ENCODE measurements around the gene ZDHHC6.
"Not testable (repeated sequence)": the region's sequence is repeated elsewhere in the genome, so short reads cannot be mapped to it uniquely, and the experiment has no call there.

Gene ZDHHC6, protein sequence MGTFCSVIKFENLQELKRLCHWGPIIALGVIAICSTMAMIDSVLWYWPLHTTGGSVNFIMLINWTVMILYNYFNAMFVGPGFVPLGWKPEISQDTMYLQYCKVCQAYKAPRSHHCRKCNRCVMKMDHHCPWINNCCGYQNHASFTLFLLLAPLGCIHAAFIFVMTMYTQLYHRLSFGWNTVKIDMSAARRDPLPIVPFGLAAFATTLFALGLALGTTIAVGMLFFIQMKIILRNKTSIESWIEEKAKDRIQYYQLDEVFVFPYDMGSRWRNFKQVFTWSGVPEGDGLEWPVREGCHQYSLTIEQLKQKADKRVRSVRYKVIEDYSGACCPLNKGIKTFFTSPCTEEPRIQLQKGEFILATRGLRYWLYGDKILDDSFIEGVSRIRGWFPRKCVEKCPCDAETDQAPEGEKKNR

GRCh38 chr10:112446855-112447619 is at the start of gene ZDHHC6, which contains the start of gene VTI1A:
Gene ZDHHC6 (minus strand): TSS chr10:112446914. CDS start chr10:112445436, 1,478 bp downstream.
Gene VTI1A (plus strand): TSS chr10:112447215. CDS start chr10:112447374, 159 bp downstream.
- peak; percentile 74 for FAIRE-seq
- DNase-seq (ENCODE audit: insufficient read length, low spot score), result peak; percentile 59

GRCh38 chr10:112492736-112493135 is 46.0 kb upstream of the ZDHHC6 start:
- DNase-seq (ENCODE audit: insufficient read length, low spot score) (no peak), FAIRE-seq (no peak)

GRCh38 chr10:112491144-112491543 is 44.4 kb upstream of the ZDHHC6 start:
- FAIRE-seq, result no peak
- no peak for DNase-seq (ENCODE audit: insufficient read length, low spot score)

GRCh38 chr10:112490545-112490944 is 43.8 kb upstream of the ZDHHC6 start:
- no peak for DNase-seq (ENCODE audit: insufficient read length, low spot score)
- FAIRE-seq, result no peak

- FAIRE-seq (no peak), DNase-seq (ENCODE audit: insufficient read length, low spot score) (no peak)
Measured at GRCh38 chr10:112487964-112488363, 41.2 kb upstream of the ZDHHC6 start.

- no peak for DNase-seq (ENCODE audit: insufficient read length, low spot score)
- FAIRE-seq, result no peak
Measured at GRCh38 chr10:112484399-112484798, 37.7 kb upstream of the ZDHHC6 start.

DNA sequence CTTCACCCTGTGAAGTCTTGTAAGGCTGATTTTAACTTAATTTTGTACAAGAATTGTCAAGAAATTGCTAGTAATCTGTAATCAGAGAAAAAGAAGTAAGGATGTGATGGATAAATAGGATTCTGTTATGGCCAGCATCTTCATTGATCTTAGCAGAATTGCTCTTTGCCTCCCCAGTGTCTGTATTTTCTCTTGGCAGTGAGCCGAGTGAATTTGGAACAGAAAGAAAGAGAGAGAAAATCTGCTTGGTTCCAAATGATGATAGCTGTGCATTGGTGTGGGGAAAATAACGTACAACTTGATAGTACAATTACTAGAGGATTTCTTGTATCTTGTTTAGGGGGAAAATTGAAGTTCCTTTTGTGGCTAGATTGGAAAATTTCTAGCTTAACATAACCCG is 34.9 kb upstream of the ZDHHC6 start:
- no peak for FAIRE-seq
- no peak for DNase-seq (ENCODE audit: insufficient read length, low spot score)

DNA sequence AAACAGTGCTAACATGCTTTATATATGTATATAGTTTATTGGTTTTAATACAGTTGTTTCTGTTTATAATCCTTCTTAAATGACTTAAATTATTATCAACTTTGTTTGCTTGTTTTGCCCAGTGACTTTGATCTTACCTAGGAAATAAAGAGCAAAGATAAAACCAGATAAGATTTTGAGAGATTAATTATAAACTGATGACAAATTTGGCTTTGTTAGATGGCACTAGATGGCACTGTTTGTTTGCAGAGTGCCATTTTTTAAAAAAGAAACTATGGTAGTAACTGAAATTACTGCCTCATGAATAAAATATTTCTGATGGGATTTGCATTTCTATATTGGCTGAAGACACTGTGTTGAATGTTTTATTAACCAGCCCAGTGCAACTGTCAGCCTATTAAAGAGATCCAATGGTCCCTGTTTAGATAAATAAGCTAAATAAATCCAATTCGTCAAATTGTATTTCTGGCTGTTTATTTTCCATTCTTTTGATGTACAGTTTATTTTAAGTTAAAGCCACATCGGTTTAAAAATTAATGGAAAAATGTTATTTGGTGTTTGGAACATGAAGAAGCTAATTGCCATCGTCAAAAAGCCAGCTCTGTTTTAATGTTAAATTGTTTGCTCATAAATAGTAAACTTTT is 29.0 kb upstream of the ZDHHC6 start:
- DNase-seq (ENCODE audit: insufficient read length, low spot score) (no peak), FAIRE-seq (peak; percentile 64)

DNA sequence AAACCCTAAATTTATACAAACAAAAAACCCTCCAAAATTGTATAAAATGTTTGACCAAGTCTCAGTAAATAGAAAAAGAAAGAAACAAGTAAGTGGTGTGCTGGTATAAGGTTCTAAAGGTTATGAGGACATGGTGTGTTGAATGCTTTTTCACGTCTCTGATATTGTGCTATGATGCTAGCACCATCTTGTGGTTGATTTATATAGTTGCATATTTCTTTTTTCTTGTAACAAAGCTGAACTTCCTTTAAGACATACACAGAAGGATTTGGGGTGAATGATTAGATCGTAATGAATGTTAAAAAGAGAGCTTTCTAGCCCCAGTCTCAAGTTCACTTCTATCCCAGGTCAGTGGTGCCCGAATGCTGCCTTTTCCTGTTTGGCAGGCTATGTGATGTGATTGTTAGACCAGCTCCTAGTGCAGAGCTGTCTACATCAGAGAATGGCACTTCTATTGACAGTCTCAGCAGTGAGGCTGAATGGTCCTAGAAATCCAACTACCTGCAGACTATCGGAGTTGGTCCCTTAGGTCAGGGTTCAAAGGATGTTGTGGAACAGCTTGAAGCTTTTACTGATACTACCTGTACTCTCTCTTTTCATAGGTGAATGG is 25.3 kb upstream of the ZDHHC6 start:
- DNase-seq (ENCODE audit: insufficient read length, low spot score), result peak; percentile 22
- peak; percentile 73 for FAIRE-seq

DNA sequence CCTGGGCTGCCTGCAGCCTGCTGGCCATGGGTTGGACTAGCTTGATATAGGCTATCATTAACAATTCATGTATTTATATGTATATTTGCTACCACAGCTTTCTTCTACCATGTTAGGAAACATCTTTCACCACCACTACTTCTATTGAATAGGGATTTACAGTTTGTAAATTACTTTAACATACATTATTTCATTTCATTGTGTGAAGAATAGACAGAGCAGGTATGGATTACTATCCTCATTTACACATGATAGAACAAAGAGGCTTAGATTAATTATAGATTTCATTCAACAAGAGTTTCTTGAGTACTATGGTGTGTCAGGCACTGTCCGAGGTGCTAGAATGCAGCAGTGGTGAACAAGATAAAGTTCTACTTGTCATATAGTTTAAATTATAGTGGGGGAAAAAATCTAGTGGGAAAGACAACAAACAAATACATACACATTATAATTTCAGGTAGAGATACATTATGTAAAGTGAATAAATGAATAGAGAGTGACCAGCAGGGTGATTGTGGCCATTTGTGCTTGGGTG is 20.9 kb upstream of the ZDHHC6 start:
- no peak for DNase-seq (ENCODE audit: insufficient read length, low spot score)
- FAIRE-seq, result no peak

- FAIRE-seq (no peak), DNase-seq (ENCODE audit: insufficient read length, low spot score) (no peak)
Measured at GRCh38 chr10:112466802-112467201, 20.1 kb upstream of the ZDHHC6 start.

GRCh38 chr10:112465299-112465883 is 18.7 kb upstream of the ZDHHC6 start:
- DNase-seq (ENCODE audit: insufficient read length, low spot score) (no peak), FAIRE-seq (no peak)

GRCh38 chr10:112464074-112464473 is 17.4 kb upstream of the ZDHHC6 start:
- DNase-seq (ENCODE audit: insufficient read length, low spot score); FAIRE-seq: not testable (repeated sequence)

GRCh38 chr10:112461029-112461887 is 14.5 kb upstream of the ZDHHC6 start:
- no peak for DNase-seq (ENCODE audit: insufficient read length, low spot score)
- FAIRE-seq, result no peak

- FAIRE-seq, result no peak
Measured at GRCh38 chr10:112460366-112460765, 13.7 kb upstream of the ZDHHC6 start.

DNA sequence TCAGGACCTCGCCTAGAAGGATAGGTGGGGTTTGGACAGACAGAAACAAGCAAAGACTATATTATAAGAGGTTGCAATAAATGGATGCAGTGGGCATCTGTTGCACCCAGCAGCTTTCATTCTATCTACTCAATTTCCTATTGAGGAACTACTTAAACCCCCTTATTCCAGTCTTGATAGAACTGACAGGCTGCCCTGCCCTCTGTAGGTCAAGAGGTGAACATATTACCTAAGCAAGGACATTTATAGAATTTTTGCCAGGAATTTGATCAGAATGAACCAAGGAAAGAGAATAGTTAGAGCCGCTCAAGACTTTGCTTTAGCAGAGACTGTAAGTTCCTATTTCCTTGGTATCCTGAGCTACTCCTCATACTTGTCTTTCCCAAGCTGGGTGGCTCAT is 9.8 kb upstream of the ZDHHC6 start:
- FAIRE-seq (no peak), DNase-seq (ENCODE audit: insufficient read length, low spot score) (no peak)

More at GRCh38 chr10:112460366-112460765, 13.7 kb upstream of the ZDHHC6 start:
- DNase-seq (ENCODE audit: insufficient read length, low spot score), result no peak

DNA sequence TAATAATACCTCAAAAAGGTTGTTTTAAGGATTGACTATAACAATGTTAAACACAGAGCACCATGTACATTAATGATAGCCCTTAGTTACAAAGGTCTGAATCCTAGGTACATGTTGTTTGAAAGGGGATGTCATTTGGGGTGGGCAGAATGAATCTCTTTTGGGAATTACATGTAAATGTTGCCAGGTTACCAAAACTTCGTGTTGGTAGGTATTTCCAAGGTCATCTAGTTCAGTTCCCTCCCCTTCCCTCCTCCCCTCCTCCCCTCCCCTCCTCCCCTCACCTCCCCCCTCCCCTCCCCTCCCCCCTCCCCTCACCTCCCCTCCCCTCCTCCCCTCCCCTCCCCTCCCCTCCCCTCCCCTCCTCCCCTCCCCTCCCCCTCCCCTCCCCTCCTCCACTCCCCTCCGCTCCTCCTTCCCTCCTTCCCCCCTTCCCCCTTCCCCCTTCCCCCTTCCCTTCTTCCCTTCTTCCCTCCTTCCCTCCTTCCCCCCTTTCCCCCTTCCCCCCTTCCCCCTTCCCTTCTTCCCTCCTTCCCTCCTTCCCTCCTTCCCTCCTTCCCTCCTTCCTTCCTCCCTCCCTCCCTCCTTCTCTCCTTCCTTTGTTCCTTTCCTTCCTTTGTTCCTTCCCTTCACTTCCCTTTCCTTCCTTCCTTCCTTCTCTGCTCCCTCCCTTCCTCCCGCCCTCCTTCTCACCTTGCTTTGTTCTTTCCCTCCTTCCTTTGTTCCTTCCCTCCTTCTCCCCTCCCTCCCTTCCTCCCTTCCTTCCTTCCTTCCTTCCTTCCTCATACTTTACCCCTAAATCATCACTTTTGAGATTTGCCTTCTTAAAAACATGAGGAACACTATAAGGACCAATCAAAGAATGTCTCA is 8.4 kb upstream of the ZDHHC6 start:
- no peak for DNase-seq (ENCODE audit: insufficient read length, low spot score)
- FAIRE-seq, result no peak

GRCh38 chr10:112448888-112449287 is 2.2 kb upstream of the ZDHHC6 start:
- DNase-seq (ENCODE audit: insufficient read length, low spot score) (no peak), FAIRE-seq (no peak)

Data from GM19239 (cell line).